HPDE6-E6E7 (cell line): ENCODE results near the gene KRTCAP2.
"Not testable (repeated sequence)": the region's sequence is repeated elsewhere in the genome, so short reads cannot be mapped to it uniquely, and the experiment has no call there.

Experiments
- DNase-seq: peaks from one replicate; pipeline ENCODE4 v3.0.0; 2011; ENCODE audit warnings: missing footprints; ENCODE audit errors: extremely low spot score

KRTCAP2 gene

GRCh38 chr1:155168456-155169210, 4.5 kb downstream of the KRTCAP2 start:
- no peak for DNase-seq

GRCh38 chr1:155168105-155168445, 5.0 kb downstream of the KRTCAP2 start:
- DNase-seq = not testable (repeated sequence)

- peak; percentile 61 for DNase-seq
Observed at GRCh38 chr1:155167166-155168104, 5.7 kb downstream of the KRTCAP2 start.

- no peak for DNase-seq
Observed at GRCh38 chr1:155166471-155167165, 6.5 kb downstream of the KRTCAP2 start.

GRCh38 chr1:155166051-155166470, 7.0 kb downstream of the KRTCAP2 start:
- DNase-seq = no peak

- DNase-seq = not testable (repeated sequence)
Observed at GRCh38 chr1:155164625-155165024, 8.5 kb downstream of the KRTCAP2 start.

GRCh38 chr1:155163785-155164184, 9.3 kb downstream of the KRTCAP2 start:
- DNase-seq = not testable (repeated sequence)

GRCh38 chr1:155162631-155163030, 10.5 kb downstream of the KRTCAP2 start:
- not testable (repeated sequence) for DNase-seq

- no peak for DNase-seq
Observed at GRCh38 chr1:155160128-155160527, 13.0 kb downstream of the KRTCAP2 start.

GRCh38 chr1:155158991-155159390, 14.1 kb downstream of the KRTCAP2 start:
- DNase-seq = no peak

- not testable (repeated sequence) for DNase-seq
Observed at GRCh38 chr1:155155996-155156643, 17.0 kb downstream of the KRTCAP2 start.

- no peak for DNase-seq
Observed at GRCh38 chr1:155145491-155145890, 27.6 kb downstream of the KRTCAP2 start.

- no peak for DNase-seq
Observed at GRCh38 chr1:155141749-155142148, 31.4 kb downstream of the KRTCAP2 start.

- DNase-seq = no peak
Observed at GRCh38 chr1:155140630-155140953, 32.5 kb downstream of the KRTCAP2 start.

- no peak for DNase-seq
Observed at GRCh38 chr1:155139895-155140629, 33.0 kb downstream of the KRTCAP2 start, which contains the start of gene DPM3. TSS of gene DPM3 (minus strand) at chr1:155140531. CDS start at chr1:155140240, 291 bp downstream.

- no peak for DNase-seq
Observed at GRCh38 chr1:155137154-155137949, 35.8 kb downstream of the KRTCAP2 start.

GRCh38 chr1:155136748-155137147, 36.4 kb downstream of the KRTCAP2 start:
- no peak for DNase-seq

GRCh38 chr1:155135415-155136028, 37.6 kb downstream of the KRTCAP2 start, which contains the start of gene SLC50A1:
TSS of gene SLC50A1 (plus strand) at chr1:155135852. CDS start at chr1:155135912, 60 bp downstream.
- peak; percentile 82 for DNase-seq

GRCh38 chr1:155134880-155135414, 38.2 kb downstream of the KRTCAP2 start:
- DNase-seq = peak; percentile 96
